GM18873 (cell line): ENCODE measurements around the gene ETV6.

Experiments used
- ATAC-seq: cut with Tn5 transposase; IDR thresholded peaks from one replicate; pipeline ENCODE4 v1.9.1; 2021; ENCODE audit warnings: mild to moderate bottlenecking, moderate library complexity, moderate number of reproducible peaks; ENCODE audit not compliant: unreplicated experiment, low FRiP score

ETV6 gene

GRCh38 chr12:11767798-11768197 lies 118.3 kb downstream of the ETV6 start:
- no peak for ATAC-seq

- ATAC-seq: no peak
Observed at GRCh38 chr12:11768233-11768965, 118.9 kb downstream of the ETV6 start.

- ATAC-seq: no peak
Observed at GRCh38 chr12:11769723-11770514, 120.4 kb downstream of the ETV6 start.

DNA sequence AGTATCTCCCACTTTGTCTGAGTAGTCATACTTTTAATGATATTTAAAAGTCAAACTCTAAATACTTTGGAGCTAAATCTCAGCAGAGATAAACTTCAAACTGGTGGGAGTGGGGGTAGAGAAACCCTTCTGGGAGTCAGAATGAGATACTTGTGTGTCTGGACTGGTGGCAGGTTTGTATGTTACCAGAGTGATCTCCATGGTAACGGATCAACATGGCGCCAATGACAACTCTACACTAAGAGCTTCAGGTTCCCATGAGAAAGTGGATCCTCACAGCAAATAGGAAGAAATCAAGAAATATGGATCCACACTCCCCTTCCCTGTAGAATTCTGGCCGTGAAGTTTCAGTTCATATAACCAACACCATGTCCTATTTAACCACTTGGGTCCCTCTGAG lies 121.9 kb downstream of the ETV6 start:
- no peak for ATAC-seq

GRCh38 chr12:11771895-11772502 lies 122.5 kb downstream of the ETV6 start:
- ATAC-seq: no peak

GRCh38 chr12:11773889-11774677 lies 124.6 kb downstream of the ETV6 start:
- no peak for ATAC-seq

DNA sequence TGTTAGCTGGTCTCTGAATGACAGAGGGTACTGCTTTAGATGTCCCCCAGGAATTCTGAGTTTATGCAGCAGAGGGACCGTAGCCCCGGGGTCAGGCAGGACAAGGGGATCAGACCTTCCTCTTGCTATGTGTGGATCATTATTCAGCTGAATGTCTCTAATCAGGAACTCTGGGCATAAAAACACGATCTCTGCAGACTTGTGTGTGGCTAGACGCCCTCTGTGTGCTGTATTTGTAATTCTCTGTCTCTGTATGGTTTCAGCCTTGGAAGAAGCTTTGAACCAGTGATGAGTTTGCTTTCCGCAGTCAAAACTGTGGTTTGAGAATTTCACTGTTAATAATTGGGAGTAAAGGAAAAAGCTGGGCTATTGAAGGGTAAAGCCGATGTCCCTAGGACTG lies 125.3 kb downstream of the ETV6 start:
- no peak for ATAC-seq

DNA sequence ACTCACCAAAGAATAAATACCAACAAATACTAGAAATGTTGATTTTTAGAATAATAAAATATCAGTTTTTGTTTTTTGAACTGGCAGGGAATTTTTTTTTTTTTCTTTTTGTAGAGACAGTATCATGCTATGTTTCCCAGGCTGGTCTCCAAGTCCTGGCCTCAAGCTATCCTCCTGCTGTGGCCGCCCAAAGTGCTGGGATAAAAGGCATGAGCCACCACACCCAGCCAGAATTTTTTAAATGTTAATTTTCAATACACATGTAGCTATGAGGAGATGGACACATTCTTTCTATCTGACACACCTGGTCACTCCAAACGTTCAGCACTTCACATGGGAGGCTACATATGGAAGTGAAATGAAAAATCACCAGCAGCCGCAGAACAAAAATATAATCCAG lies 126.8 kb downstream of the ETV6 start:
- ATAC-seq: no peak

DNA sequence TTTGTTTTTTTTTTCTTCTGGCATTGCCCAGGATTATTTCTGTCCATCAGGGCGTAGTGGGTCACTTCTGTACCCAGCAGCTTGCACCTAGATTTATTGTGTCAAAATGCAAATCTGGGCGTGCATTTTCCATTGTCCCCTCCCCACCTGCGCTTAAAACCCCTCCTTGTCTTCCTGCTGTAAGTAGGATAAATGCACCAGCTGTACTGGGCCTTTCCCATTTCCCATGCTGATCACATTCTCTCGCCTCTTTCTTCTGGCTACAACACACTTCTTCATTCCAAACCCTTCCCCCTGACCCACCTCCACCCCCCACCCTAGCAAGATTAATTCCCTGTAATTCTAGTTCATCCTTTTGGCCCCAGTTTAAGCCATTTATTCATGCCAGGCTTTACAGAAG lies 128.0 kb downstream of the ETV6 start:
- ATAC-seq: no peak

- no peak for ATAC-seq
Observed at GRCh38 chr12:11777962-11778361, 128.5 kb downstream of the ETV6 start.

GRCh38 chr12:11778713-11779685 lies 129.5 kb downstream of the ETV6 start:
- ATAC-seq: no peak

- ATAC-seq: peak; percentile 65
Observed at GRCh38 chr12:11780521-11781101, 131.1 kb downstream of the ETV6 start.

DNA sequence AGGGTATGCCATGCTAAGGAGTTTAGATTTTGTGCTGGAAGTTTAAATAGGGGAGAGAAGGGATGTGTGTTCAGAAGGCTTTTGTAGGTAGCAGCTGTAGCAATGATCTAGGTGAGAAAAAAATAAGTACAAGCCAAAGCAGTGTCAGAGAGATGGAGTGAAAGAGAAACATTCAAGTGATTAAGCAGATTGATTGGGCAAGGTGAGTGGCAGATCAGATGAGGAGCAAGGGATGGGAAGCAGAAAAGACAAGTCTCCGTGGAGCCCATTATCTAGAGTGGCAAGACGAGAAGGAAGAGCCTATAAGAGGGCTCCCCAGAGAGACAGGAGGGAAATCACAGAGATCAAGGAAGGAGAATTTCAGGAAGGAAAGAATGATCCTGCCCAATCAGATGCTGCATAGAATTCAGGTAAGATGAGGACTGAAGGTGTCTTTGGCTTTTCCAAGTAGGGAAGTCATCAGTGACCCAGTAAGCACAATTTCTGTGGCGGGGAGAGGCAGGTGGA lies 133.5 kb downstream of the ETV6 start:
- no peak for ATAC-seq

- ATAC-seq: no peak
Observed at GRCh38 chr12:11785712-11786111, 136.2 kb downstream of the ETV6 start.

GRCh38 chr12:11786638-11787365 lies 137.3 kb downstream of the ETV6 start:
- no peak for ATAC-seq

- no peak for ATAC-seq
Observed at GRCh38 chr12:11787437-11787836, 138.0 kb downstream of the ETV6 start.

DNA sequence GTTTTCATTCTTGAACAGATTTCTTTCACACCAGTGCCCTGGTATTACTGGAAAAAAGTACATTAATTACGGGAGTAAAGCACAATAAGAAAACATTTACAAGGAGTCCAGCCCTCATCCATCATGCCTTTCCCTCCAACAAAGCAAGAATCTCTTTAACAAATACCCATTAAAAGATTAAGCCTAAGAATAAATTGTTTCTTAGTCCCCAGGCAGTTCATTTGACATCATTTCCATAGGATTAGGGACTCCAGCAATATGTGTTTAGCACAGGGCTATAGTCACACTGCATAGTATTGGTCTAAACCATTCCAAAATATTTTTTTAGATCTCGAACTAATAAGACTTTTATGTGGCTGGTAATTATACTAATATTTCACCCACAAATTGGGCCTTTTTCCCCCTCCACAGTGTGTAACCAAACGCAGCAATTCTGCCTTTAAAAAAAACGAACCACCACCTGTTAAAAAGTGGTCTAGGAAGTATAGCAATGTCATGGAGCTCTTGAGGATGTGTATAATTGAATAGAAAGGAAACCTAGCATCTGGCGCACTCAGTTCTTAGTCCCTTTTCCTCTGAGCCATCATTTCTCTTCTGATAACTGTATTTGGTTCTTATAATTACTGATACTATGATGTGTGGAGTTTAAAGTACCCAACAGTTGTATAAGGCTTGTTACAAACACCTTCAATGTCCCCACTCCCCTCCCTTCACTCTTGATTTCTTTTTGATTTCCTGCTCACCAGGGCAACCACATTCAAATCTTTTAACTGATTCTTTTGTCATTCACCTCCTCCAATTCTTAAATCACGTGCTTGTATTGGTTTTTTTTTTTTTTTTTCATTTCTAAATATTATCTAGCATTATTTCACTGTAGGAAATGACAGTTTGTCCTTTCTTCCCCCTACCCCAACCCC lies 138.7 kb downstream of the ETV6 start:
- no peak for ATAC-seq
